SK-N-SH (cell line): ENCODE measurements around the gene PODNL1. TPM values are rescaled to one million over a fixed set of nuclear protein-coding genes. Genes with fewer than 3 reads are reported as not detected.

Experiments
- CTCF ChIA-PET: fragments of 300-600, 350-600 bp; formaldehyde crosslinking; extraction: SDS; loops from one replicate; lab custom pipeline; 2021; lab: Yijun Ruan, JAX
- POLR2A ChIA-PET: fragments of 350-600 bp; sonication (Branson Sonifier 250); formaldehyde crosslinking; extraction: SDS; loops from one replicate; lab custom pipeline; 2020; ENCODE audit warnings: antibody characterized with exemption, inconsistent platforms; lab: Yijun Ruan, JAX
- DNase-seq: peaks from one replicate; pipeline ENCODE4 v3.0.0; 2012
- H2AFZ ChIP-seq: fragments of 200-600 bp; sonication (generic); 2 replicates; pipeline ENCODE4 v1.8.1; 2016; ENCODE audit warnings: antibody characterized with exemption, mild to moderate bottlenecking, low read depth
- H3F3A ChIP-seq: fragments of 200-600 bp; sonication (generic); replicated peaks from 2 replicates; pipeline ENCODE3; 2016; ENCODE audit warnings: antibody characterized with exemption, mild to moderate bottlenecking; ENCODE audit not compliant: insufficient read depth
- H3K27ac ChIP-seq, 2 experiments: fragments of 200-500 bp in 1 of 2; fragments of 200-600 bp in 1 of 2; sonication (Bioruptor generic) in 1 of 2; sonication (generic), shearing (Covaris generic) in 1 of 2; 2 replicates each; pipeline versions ENCODE4 v1.5.1 to v1.6.1; 2014 to 2016; ENCODE audit warnings: low read depth in 2 of 2, inconsistent platforms in 1 of 2, low read length in 1 of 2, mild to moderate bottlenecking in 1 of 2, mixed read lengths in 1 of 2
- H3K27me3 ChIP-seq: fragments of 200-600 bp; sonication (generic), shearing (Covaris generic); 2 replicates; pipeline ENCODE4 v1.6.1; 2016; ENCODE audit warnings: mixed run types; ENCODE audit not compliant: insufficient read depth
- H3K36me3 ChIP-seq, 2 experiments: fragments of 200-500 bp in 1 of 2; fragments of 200-600 bp in 1 of 2; sonication (Bioruptor generic) in 1 of 2; sonication (generic) in 1 of 2; replicated peaks in 1 of 2; 2 replicates each; pipeline versions ENCODE3 to v1.5.1; 2014 to 2016; ENCODE audit warnings: low read length in 1 of 2, mild to moderate bottlenecking in 1 of 2; ENCODE audit not compliant: insufficient read depth in 2 of 2, control insufficient read depth in 1 of 2
- H3K4me1 ChIP-seq, 2 experiments: fragments of 200-500 bp in 1 of 2; fragments of 200-600 bp in 1 of 2; sonication (Bioruptor generic) in 1 of 2; sonication (generic), shearing (Covaris generic) in 1 of 2; 2 replicates each; pipeline versions ENCODE4 v1.5.1 to v1.6.1; 2014 to 2016; ENCODE audit warnings: low read depth in 1 of 2, low read length in 1 of 2, mixed run types in 1 of 2; ENCODE audit not compliant: insufficient read depth in 2 of 2, control insufficient read depth in 1 of 2
- H3K4me2 ChIP-seq: fragments of 200-600 bp; sonication (generic), shearing (Covaris generic); 2 replicates; pipeline ENCODE4 v1.6.1; 2017; ENCODE audit warnings: mixed run types
- H3K4me3 ChIP-seq, 2 experiments: fragments of 200-500 bp in 1 of 2; fragments of 200-600 bp in 1 of 2; sonication (Bioruptor generic) in 1 of 2; sonication (generic), shearing (Covaris generic) in 1 of 2; 2 replicates each; pipeline versions ENCODE4 v1.5.1 to v1.8.1; 2014 to 2016; ENCODE audit warnings: low read depth in 2 of 2, inconsistent platforms in 1 of 2, low read length in 1 of 2, mild to moderate bottlenecking in 1 of 2, mixed read lengths in 1 of 2, moderate library complexity in 1 of 2
- H3K79me2 ChIP-seq: fragments of 200-600 bp; sonication (generic); 2 replicates; pipeline ENCODE4 v1.8.1; 2017; ENCODE audit warnings: mild to moderate bottlenecking; ENCODE audit not compliant: insufficient read depth
- H3K9ac ChIP-seq: fragments of 200-600 bp; sonication (generic); 2 replicates; pipeline ENCODE4 v1.6.1; 2017; ENCODE audit warnings: mixed run types
- H3K9me2 ChIP-seq: fragments of 200-600 bp; sonication (generic); 2 replicates; pipeline ENCODE4 v1.6.1; 2017; ENCODE audit warnings: mixed run types
- H3K9me3 ChIP-seq: fragments of 200-600 bp; sonication (generic); 2 replicates; pipeline ENCODE4 v1.6.1; 2017; ENCODE audit warnings: mixed run types, mild to moderate bottlenecking, moderate library complexity
- H4K20me1 ChIP-seq: fragments of 200-600 bp; sonication (generic); 2 replicates; pipeline ENCODE4 v1.6.1; 2017; ENCODE audit warnings: mild to moderate bottlenecking, mixed run types; ENCODE audit not compliant: insufficient read depth
- CHD2 ChIP-seq: fragments of 150-350 bp; IDR thresholded peaks from 2 replicates; pipeline ENCODE4 v1.6.1; 2018; ENCODE audit warnings: low read length; ENCODE audit not compliant: partially characterized antibody
- EP300 ChIP-seq, 2 experiments: IDR thresholded peaks; 2 replicates each; pipeline versions ENCODE4 v1.4.0 to v1.6.1; 2012; ENCODE audit warnings: borderline replicate concordance in 1 of 2, low read depth in 1 of 2, low read length in 1 of 2
- EZH2phosphoT487 ChIP-seq: fragments of 200-600 bp; sonication (generic); IDR thresholded peaks from 2 replicates; pipeline ENCODE4 v1.6.1; 2017; ENCODE audit warnings: low read depth, mixed run types, mild to moderate bottlenecking, antibody characterized with exemption, moderate library complexity, borderline replicate concordance
- FOSL2 ChIP-seq: IDR thresholded peaks from 2 replicates; pipeline ENCODE4 v1.4.0; 2012; ENCODE audit warnings: low read depth, mild to moderate bottlenecking, moderate library complexity, borderline replicate concordance
- GATA2 ChIP-seq: sonication (generic); formaldehyde crosslinking; IDR thresholded peaks from 2 replicates; pipeline ENCODE4 v1.5.0; 2020; ENCODE audit warnings: mild to moderate bottlenecking, missing genetic modification reagents
- JUND ChIP-seq: IDR thresholded peaks from 2 replicates; pipeline ENCODE4 v1.4.0; 2012
- MAX ChIP-seq: IDR thresholded peaks from 2 replicates; pipeline ENCODE4 v1.4.0; 2012; ENCODE audit warnings: low read depth
- MEF2A ChIP-seq: IDR thresholded peaks from 2 replicates; pipeline ENCODE4 v1.4.0; 2012; ENCODE audit warnings: low read depth, borderline replicate concordance
- MXI1 ChIP-seq: IDR thresholded peaks from 2 replicates; pipeline ENCODE4 v1.6.1; 2012; ENCODE audit warnings: mild to moderate bottlenecking, low read depth, low read length, improper control_type of control experiment
- NFIC ChIP-seq: IDR thresholded peaks from 2 replicates; pipeline ENCODE4 v1.4.0; 2012; ENCODE audit warnings: borderline replicate concordance
- NRF1 ChIP-seq: IDR thresholded peaks from 2 replicates; pipeline ENCODE4 v1.6.1; 2012; ENCODE audit warnings: low read depth, mild to moderate bottlenecking, low read length
- RCOR1 ChIP-seq: fragments of 150-350 bp; IDR thresholded peaks from 2 replicates; pipeline ENCODE4 v1.6.1; 2017; ENCODE audit warnings: antibody characterized with exemption, low read length
- RFX5 ChIP-seq: IDR thresholded peaks from 2 replicates; pipeline ENCODE4 v1.6.1; 2012; ENCODE audit warnings: mild to moderate bottlenecking, improper control_type of control experiment, low read length
- SIN3A ChIP-seq: IDR thresholded peaks from 2 replicates; pipeline ENCODE4 v1.6.1; 2012; ENCODE audit warnings: low read depth, mild to moderate bottlenecking, low read length, moderate library complexity, borderline replicate concordance
- SMC3 ChIP-seq: IDR thresholded peaks from 2 replicates; pipeline ENCODE4 v1.6.1; 2012; ENCODE audit warnings: low read depth, low read length, improper control_type of control experiment
- TCF12 ChIP-seq: IDR thresholded peaks from 2 replicates; pipeline ENCODE4 v1.4.0; 2012
- USF1 ChIP-seq: IDR thresholded peaks from 2 replicates; pipeline ENCODE4 v1.4.0; 2012; ENCODE audit warnings: low read depth, borderline replicate concordance
- WGBS: methylation state at CpG from one replicate; pipeline ENCODE4 v1.1.6; 2017; ENCODE audit warnings: low lambda C conversion rate; 5-methylcytosine and 5-hydroxymethylcytosine counted together
- polyA plus RNA-seq, 3 experiments: library from polyadenylated mRNA; depleted of rRNA; stranded (reverse); fragments of >200 nt; gene quantifications; 2 replicates each; pipeline ENCODE4 v1.2.3, GENCODE V29; 2012
- TF ChIP-seq, protein P1 (sequence below): IDR thresholded peaks from 2 replicates; pipeline ENCODE4 v1.6.1; 2012; ENCODE audit warnings: mild to moderate bottlenecking, low read depth, low read length, moderate library complexity
- TF ChIP-seq, protein P2 (sequence below): IDR thresholded peaks from 2 replicates; pipeline ENCODE4 v1.4.0; 2012; ENCODE audit warnings: low read depth, borderline replicate concordance

PODNL1 gene
- polyA plus RNA-seq, 1 of the 3 experiments (the other 2 are of a cell fraction): 7.5 TPM

GRCh38 chr19:13976446-13976845, 38.2 kb upstream of the PODNL1 start:
- no peak overlapping the region for H2AFZ ChIP-seq
- no peak overlapping the region for H3K9ac ChIP-seq
- no peaks in the 10 kb centered on the region for H3K79me2 ChIP-seq
- no peaks in the 10 kb centered on the region for H3K36me3 ChIP-seq
- CTCF ChIA-PET: interaction anchor here (1.1 kb wide), 1 partner anchor 9 kb away, joined by 3 read pairs; no protein-coding TSS in a partner anchor
- no peaks in the 10 kb centered on the region for H3K27me3 ChIP-seq
- DNase-seq: no peak
- TF ChIP-seq JUND (no peak), RFX5 (no peak), NRF1 (no peak), MEF2A (no peak), EZH2phosphoT487 (no peak), EP300 (IDR thresholded peaks at IDR 0.05; ENCODE audit: borderline replicate concordance in 1 of 2, low read depth in 1 of 2, low read length in 1 of 2) (no peak), MXI1 (no peak), GATA2 (CRISPR knock-in tag) (no peak), TCF12 (no peak), SIN3A (no peak), MAX (no peak), FOSL2 (no peak), RCOR1 (no peak), SMC3 (no peak), CHD2 (no peak), NFIC (no peak), USF1 (no peak)
- TF ChIP-seq, protein P1, sequence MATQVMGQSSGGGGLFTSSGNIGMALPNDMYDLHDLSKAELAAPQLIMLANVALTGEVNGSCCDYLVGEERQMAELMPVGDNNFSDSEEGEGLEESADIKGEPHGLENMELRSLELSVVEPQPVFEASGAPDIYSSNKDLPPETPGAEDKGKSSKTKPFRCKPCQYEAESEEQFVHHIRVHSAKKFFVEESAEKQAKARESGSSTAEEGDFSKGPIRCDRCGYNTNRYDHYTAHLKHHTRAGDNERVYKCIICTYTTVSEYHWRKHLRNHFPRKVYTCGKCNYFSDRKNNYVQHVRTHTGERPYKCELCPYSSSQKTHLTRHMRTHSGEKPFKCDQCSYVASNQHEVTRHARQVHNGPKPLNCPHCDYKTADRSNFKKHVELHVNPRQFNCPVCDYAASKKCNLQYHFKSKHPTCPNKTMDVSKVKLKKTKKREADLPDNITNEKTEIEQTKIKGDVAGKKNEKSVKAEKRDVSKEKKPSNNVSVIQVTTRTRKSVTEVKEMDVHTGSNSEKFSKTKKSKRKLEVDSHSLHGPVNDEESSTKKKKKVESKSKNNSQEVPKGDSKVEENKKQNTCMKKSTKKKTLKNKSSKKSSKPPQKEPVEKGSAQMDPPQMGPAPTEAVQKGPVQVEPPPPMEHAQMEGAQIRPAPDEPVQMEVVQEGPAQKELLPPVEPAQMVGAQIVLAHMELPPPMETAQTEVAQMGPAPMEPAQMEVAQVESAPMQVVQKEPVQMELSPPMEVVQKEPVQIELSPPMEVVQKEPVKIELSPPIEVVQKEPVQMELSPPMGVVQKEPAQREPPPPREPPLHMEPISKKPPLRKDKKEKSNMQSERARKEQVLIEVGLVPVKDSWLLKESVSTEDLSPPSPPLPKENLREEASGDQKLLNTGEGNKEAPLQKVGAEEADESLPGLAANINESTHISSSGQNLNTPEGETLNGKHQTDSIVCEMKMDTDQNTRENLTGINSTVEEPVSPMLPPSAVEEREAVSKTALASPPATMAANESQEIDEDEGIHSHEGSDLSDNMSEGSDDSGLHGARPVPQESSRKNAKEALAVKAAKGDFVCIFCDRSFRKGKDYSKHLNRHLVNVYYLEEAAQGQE: no peak
- TF ChIP-seq, protein P2, sequence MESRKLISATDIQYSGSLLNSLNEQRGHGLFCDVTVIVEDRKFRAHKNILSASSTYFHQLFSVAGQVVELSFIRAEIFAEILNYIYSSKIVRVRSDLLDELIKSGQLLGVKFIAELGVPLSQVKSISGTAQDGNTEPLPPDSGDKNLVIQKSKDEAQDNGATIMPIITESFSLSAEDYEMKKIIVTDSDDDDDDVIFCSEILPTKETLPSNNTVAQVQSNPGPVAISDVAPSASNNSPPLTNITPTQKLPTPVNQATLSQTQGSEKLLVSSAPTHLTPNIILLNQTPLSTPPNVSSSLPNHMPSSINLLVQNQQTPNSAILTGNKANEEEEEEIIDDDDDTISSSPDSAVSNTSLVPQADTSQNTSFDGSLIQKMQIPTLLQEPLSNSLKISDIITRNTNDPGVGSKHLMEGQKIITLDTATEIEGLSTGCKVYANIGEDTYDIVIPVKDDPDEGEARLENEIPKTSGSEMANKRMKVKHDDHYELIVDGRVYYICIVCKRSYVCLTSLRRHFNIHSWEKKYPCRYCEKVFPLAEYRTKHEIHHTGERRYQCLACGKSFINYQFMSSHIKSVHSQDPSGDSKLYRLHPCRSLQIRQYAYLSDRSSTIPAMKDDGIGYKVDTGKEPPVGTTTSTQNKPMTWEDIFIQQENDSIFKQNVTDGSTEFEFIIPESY: no peak
- TF ChIP-seq, all 33 proteins: peak for 0
- 91% methylated on average over 11 of the region's 12 CpGs for WGBS
- no peak overlapping the region for H3K4me2 ChIP-seq
- H4K20me1 ChIP-seq: no peaks in the 10 kb centered on the region
- H3K27ac ChIP-seq: no peak overlapping the region
- H3K9me2 ChIP-seq: no peaks in the 10 kb centered on the region
- no peak overlapping the region for H3K4me3 ChIP-seq
- POLR2A ChIA-PET: no interaction called here
- H3K4me1 ChIP-seq: peaks cover 0 to 15% of the 10 kb centered on the region in 2 experiments; a peak in 1 of 4 replicates
- no peaks in the 10 kb centered on the region for H3K9me3 ChIP-seq
- no peaks in the 10 kb centered on the region for H3F3A ChIP-seq
